Testis (tissue), 2 donors: Measurements from ENCODE around the gene CADPS.

Source experiments
- POLR2A ChIP-seq: fragments of 450-650 bp; IDR thresholded peaks from one replicate; pipeline ENCODE4 v1.6.1; 2017; ENCODE audit warnings: antibody characterized with exemption, mild to moderate bottlenecking, moderate library complexity
- TF ChIP-seq, protein P1 (sequence below), 3 experiments: fragments of 450-650 bp in 2 of 3; fragments of 200-600 bp in 1 of 3; sonication (generic) in 1 of 3; IDR thresholded peaks; one replicate each; pipeline ENCODE4 v1.5.1; 2016 to 2019; ENCODE audit warnings: antibody characterized with exemption in 3 of 3, mild to moderate bottlenecking in 2 of 3, moderate library complexity in 1 of 3

DNA sequence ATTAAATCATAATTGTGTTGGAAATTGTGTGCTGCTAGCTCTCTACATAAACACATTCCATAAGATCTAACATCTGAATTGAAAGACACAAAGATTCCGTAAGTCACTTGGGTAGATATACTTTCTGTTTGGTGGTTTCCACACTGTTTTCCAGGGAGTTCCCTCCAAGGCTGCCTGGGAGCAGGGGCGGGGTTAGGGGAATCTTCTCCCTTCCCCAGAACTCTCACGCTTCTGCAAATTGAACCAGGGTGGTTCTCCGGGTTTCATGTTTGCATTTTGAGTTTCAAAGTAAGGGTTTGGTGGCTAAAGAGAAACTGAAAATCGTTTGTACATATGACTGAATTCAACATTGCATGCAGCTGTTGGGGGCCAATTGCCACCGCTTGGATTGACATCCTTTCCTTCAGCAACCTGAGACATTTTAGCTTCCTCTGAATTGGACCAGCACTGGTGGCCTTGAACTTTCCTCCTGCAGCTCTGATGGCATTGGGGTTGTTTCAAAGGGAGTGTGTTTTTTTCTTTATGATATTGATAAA, 309.1 kb downstream of the CADPS start:
- TF ChIP-seq, protein P1, sequence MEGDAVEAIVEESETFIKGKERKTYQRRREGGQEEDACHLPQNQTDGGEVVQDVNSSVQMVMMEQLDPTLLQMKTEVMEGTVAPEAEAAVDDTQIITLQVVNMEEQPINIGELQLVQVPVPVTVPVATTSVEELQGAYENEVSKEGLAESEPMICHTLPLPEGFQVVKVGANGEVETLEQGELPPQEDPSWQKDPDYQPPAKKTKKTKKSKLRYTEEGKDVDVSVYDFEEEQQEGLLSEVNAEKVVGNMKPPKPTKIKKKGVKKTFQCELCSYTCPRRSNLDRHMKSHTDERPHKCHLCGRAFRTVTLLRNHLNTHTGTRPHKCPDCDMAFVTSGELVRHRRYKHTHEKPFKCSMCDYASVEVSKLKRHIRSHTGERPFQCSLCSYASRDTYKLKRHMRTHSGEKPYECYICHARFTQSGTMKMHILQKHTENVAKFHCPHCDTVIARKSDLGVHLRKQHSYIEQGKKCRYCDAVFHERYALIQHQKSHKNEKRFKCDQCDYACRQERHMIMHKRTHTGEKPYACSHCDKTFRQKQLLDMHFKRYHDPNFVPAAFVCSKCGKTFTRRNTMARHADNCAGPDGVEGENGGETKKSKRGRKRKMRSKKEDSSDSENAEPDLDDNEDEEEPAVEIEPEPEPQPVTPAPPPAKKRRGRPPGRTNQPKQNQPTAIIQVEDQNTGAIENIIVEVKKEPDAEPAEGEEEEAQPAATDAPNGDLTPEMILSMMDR (IDR thresholded peaks at IDR 0.05): no peak
- no peak for TF ChIP-seq POLR2A
